Epidermal melanocyte (primary cell): Measurements from ENCODE around the gene VPS13D.

Experiments
- DNase-seq: peaks from one replicate; pipeline ENCODE4 v3.0.0; 2011; ENCODE audit warnings: low spot score; ENCODE audit not compliant: insufficient read length

Gene VPS13D

DNA sequence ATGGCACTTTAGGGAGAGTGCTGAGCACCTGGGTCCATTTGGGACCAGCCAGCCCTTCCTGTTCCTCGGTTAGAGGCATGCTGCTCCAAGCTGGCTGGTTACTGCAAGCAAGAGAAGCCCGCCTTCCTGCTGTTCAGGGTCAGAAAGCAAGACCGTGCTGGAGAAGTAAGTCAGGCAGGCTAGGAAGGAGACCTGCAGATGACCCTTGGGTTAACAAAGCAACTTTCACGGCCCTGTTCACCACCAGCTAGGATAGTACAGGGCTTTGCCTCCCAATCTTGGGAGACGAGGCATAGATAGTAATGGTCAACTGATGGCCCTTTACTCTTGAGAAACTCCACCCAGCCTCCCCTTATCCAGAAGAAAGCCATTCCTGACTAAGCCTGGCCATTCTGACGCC is 252.1 kb downstream of the VPS13D start:
- DNase-seq: no peak

DNA sequence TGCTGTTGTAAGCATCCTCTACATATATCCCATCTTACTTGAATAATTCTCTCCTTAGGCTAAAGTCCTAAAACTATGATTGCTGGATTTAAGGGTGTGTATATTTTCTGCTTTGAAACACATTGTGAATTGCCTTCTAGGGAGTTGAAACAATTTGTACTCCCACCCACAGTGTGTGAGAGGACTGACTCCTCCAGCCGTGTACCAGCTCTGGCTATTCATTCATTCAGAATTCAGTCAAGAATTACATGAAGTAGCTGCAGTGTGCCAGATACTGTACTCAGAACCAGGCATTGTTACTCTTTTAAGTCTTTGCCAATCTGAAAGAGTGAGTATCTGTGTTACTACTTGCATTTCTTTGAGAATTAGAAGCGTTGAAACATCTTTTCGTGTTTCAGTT is 253.2 kb downstream of the VPS13D start:
- no peak for DNase-seq

DNA sequence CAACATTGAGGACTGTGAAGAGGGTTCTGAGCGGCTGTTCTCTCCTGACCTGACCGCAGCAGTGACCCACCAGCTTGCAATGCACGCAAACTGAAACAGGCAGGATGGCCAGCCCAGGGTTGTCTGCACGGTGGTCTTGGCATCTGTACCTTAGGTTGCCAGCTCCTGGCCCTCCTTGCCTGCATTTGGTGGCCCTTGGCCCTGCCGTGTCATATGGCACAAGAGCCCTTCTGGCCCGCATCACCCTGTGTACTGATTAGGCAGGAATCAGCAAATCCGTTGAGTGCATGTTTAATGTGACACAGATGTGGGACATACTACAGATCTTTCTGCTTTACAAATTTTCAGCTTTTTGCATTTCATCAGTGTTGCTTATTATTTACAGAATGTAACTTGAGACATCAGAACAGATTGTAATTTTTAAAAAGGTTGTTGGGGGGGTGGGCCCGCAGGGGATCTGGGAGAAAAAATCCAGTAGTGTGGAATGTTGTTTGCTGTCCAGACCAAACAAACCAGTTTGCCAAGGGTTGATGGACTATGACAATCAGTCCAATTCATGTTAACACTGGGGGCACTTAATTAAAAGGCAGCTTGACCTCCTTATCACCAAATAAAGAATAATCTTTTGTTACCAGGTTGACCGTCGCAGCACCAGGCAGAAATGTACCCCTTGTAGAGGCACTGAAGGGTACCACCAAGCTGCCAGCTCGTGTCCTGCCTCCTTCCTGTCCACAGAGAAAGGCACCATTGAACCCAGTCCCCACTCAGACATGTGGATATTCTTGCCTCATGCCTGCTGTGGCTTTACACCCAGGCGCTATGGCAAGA is 255.6 kb downstream of the VPS13D start:
- DNase-seq: no peak

DNA sequence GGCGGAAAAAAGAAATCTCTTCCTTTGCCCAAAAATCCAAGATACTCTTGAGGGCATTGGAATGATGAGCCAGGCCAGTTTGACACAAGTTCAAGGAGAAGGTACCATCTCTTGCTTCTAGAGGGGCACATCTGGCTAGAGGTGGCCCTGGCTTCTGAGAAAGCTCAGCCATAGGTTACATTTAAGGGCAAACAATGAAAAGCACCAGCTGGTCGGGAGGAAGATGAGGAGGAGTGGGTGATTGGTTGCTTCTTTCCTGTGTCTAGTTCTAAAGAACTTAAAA is 256.2 kb downstream of the VPS13D start:
- DNase-seq: no peak

DNA sequence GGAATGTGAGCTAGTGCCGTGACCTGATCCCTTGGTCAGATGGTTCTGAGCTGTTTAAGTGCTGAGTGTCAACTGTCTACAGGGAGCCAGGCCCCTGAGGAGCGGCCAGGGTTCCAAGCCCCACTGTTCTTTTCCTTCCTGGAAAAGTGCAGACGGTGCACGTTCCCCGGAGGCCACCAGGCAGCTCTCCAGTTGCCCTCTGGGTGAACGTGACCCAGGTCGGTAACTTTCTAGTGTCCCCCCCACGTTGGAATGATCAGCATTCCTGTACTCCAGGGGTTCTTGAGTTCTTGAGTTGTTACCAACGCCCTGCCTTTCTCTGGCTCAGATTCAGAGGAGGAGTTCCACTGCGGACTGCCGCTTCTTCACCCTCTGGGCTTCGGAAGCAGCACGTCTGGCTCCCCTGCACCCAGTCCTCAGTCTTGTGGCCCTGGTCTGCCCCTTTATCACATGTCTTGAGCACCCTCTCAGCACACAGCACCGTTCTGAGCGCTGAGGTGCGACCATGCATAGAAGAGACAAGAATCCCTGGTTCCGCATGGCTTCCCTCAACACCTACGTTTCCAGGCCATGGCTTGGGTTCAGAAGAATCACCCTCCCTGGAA is 256.7 kb downstream of the VPS13D start:
- no peak for DNase-seq

DNA sequence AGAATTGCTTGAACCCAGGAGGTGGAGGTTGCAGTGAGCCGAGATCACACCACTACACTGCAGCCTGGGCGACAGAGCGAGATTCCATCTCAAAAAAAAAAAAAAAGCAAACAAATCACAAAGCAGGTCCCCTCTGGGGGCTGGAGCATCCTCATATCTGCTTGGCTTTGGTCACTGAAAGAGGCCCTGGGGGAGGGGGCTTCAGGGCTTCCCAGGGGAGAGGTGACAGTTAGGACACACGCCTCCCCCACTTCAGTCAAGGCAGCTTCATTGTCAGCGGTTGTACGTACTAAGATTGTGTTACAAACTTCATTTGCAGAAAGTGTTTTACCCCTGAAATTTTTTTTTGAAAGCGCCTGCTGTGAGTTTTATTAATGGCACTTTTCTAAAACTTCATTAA is 257.7 kb downstream of the VPS13D start:
- no peak for DNase-seq

DNA sequence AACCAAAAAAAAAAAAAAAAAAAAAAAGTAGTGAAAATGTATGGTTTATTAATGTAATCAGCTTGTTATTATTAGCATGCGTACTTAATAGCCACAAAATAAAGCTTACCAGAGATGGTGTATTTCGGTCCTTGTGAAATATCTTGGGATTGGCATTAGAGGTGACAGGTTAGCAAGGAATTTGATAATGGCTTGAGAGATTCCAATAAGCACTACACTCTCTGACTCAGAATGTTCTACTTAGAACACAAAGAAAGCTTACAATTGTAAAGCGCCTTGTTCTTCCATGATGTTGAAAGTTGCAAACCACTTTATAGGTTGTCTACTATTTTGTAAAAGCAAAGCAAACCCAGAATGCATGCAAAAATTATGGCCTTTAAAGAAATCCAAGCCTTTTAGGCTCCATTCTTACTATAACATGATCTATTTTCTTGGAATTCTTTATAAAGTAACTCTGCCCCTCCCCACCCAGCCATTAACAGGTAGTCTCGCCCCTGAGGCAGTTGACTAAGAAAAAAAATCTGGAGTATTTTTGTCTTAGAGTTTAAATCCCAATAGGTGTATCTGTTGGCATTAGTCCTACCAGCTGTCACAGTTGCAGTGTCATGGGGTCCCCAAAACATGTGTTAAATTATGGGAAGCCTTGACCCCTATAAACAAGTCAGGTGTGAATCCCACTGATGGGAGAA is 259.0 kb downstream of the VPS13D start:
- no peak for DNase-seq

DNA sequence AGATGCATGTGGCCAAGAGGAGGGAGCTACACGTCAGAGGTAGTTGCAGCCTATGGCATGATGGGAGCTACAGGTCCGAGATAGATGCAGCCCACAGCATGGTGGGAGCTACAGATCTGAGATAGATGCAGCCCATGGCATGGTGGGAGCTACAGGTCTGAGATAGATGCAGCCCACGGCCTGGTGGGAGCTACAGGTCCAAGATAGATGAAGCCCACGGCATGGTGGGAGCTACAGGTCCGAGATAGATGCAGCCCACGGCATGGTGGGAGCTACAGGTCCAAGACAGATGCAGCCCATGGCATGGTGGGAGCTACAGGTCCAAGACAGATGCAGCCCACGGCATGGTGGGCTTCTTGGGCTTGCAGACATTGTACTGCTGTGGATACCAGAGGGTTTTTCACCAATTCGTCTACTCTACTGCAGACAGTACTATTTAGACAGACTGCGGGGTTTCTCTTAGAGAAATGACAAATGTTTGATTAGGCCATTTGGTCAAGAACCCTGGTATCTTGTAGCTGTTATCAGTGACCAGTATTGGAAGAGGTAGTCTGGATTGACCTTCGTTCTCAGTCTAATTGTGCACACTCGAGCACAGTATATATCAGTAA is 260.8 kb downstream of the VPS13D start:
- no peak for DNase-seq

DNA sequence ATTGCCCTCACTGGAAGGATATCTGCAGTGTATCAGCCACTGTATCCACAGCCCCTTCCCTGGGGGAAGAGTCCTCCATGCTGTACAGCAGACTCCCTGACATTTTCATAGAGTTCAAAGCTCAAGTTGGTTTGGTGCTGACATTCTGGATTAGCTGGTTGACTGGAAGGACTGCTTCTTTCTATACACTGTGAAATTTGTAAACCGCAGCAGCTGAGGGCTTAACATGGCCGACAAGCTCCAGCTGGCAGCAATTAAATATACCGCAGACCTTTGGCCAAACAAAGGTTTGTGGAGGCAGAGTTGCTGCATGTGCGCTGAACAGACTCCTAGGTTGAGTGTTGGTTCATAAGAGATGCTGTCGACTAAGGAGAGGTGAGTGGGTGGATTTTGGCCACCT is 261.8 kb downstream of the VPS13D start:
- no peak for DNase-seq

DNA sequence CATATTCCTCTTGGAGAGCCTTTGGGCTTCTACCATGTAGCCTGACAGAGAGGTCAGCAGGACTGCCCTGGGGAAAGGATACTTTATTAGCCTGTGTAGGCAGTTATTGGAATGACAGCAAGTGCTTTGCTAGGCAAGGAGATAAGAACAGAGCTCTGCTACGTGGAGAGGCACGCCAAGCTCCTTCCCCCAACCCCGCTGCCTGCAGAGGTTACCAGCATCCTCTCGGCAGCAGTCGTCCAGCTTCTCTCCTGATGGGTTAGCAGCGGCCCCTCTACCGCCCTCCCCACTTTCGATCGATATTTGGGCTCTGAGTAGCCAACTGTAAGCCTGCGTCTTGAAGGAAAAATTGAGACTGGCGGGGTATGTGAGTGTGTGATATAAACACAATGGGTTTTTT is 265.9 kb downstream of the VPS13D start:
- DNase-seq: peak; percentile 3

DNA sequence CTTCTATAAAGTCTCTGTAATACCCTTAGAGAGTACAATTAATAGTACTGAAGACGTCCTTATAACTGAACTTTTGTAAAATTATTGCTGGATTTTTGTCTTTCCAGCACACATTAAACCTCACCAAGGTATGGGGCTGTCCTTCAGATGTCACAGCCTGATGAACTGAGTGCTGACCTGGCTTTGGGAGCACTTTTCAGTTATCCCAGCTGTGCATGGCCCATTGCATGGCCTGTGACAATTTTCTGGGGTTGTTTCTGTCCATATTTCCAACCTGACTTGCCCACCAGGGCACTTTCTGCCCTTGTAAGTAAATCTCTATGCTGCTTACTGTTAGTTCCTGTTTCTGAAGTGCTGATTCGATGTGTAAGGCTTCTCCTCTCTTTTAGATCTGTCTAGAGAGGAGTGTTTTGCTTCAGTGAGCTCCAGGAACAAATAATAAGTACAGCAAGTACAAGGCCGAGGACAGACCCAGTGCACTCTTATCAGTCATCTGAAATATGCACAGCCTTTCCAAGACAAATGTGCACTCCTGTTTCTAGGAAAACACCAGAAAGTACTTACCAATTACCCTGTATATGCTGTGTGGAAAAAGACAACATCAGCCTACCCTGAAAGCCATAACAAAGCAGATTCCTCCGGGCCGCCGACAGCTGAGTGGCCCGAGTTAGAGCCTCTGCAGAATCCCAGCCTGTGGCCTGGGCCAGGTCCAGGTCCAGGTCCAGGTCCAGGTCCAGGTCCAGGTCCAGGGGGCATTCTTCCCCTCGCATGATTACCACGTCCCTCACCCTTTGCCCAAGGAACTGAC is 266.5 kb downstream of the VPS13D start:
- DNase-seq: peak; percentile 11

DNA sequence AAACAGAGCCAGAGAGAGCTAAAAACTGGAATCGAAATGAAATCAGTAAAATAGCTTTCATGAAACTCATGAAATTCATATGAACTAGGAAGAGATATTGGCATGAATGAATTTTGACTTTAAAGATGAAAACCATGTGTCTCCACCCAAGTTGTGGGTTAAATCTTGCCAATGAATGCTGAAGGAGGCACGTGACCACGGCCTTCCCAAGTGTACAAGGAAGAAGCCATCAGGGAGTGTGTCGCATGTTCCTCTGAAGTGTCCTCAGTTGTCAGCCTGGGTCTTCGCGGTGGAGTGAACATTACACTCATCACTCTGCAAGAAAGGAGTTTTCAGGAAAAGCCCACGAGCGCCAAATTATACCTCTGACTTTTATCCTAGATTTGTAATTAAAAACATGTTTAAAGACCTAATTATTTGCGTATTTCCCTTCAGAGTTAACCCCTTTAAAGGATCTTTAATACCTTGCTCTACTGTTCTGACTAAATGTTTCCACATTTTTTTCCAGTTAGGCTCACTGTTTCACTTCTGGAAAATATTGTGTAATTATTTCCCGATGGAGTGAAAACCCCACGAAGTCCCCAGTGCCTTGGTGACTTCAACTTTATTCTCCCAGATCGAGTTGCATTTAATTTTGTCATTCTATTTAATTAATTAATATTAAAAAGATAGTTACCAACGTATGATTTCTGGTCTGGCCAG is 269.9 kb downstream of the VPS13D start:
- peak; percentile 15 for DNase-seq

DNA sequence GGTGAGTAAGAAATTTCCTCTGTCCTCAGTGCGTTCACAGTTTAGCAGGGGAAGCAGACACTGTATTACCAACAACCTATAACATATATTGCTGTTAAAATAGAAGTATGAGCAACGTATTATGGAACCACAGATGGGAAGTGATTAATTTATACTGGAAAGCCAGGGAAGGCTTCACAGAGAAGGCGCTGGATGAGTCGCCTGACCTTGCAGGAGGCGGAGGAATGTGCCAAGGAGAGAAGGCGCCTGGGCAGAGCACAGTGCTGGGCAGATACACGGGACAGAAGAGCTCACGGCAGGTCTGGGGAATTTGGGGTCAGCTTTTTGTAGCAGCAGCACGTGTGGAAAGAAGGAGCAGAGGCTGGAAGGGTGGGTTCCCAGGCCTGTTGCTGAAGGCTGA is 271.8 kb downstream of the VPS13D start:
- DNase-seq: no peak

DNA sequence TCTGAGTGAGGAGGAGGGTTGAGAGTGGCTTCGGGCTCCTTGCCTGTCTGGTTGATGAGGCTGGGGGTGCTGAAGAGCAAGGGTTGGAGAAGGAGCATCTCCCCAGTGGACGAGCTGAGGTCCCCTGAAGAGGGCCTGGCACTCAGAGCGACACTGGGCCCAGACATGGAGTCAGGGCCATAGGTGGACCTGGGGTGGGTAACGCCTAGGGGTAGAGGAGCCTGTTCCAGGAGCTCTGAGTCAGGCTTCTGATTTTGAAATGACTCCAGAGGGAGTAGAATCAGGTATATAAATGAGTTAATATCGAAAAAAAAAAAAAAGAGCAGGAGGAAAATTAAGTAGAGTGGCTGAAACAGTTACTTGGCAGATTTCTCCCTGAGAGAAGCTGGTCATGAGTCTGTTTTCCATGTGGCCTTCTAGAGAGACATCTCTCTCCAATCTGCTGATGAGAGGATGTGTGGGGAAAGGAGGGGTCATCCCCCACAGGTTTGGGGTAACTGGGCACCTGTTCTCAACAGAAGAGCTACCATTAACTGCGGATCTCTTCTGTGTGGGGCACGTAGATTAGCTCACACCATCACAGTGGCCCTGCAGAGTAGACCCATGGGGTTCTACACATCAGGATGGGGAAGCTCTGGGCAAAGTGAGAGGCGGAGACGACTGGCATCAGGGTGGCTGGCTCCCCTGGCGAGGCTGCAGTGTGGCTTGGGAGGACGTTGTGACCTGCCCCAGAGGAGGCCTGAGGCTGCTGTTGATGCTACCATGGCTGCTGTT is 272.7 kb downstream of the VPS13D start:
- DNase-seq: no peak

DNA sequence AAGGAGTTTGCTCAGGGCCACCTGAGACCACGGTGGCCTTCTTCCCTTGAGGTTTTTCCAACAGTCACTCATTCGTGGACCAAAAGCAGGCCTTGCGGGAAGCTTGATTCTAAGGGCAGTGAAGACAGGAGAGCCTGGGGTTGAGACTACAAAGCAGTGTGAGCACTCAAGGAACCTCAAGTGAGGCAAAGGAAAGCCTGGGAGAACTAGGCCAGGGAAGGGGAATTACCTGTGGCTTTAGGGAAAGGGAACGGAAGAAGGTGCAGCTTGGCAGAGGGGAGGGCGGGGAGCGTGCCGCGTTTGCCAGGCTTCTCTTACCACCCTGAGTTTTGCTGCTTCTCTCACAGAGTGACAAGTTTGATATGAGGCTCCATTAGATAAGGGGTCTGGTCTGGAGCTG is 273.9 kb downstream of the VPS13D start:
- no peak for DNase-seq

DNA sequence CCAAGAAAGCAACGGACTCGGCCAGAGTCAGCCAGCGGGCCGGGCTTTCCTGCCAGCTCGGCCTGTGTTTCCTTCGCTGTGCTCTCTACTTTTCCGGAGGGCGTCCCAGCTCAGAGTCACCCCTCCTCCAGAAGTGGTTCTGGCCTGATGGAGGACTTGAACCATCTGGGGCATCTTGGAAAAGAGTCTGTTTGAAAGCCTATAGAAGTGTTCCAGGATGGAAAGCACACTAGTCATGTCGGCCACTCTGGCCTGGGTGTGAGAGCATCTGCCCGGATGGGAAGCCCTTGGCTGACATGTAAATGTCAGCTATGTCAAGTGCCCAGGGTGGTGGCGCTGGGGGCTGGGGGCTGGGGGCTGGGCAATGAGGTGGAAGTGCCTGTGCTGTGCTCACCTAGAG is 274.8 kb downstream of the VPS13D start:
- no peak for DNase-seq

DNA sequence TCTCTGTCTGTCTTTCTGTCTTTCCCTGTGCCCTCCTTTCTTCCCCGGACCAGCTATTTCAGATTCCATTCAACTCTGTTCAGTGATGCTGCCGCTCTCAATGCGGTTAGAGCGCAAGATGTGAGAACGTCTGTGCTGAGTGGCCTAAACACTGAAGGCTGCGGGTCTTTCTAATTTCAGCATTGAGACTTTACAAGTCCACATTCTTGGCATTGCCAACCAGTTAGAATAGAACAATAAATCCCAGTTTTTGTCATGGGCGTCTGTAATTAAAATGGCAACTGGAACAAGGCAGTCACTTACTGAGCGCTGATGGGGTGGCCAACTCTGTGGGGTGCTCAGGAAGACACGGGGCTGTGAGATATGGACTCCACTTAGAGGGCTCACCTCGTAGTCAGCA is 275.4 kb downstream of the VPS13D start:
- DNase-seq: no peak

DNA sequence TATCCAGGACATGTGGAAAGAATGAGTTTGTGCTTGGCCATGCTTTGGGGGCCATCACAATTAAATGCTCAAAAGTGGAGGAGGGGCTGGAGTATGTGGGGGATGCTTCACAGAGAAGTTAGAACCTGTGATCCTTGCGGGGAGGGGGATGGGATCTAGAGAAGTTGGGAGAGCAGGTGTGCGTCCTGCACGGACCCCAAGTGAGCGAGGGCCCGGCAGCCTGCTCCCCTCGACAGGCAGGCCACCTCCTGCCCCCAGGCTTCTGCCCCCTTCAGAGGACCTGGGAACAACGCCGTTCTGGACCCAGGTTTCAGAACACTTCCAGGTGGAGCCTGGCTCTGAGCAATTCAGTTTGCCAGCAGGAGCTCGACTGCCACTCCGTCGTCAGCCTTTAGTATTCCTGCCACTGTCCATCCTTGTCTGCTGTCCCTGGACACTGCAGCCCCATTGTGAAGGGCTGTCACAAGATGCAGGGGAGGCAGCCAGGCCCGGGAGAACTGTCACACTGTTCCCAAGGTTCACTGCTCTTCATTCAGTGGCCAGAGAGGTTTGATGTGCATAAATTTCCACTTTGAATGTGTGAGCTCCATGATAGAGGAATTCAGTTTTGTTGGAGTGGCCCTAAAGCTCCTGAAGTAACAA is 275.9 kb downstream of the VPS13D start:
- DNase-seq: no peak
